NCI-H1436 treated with DMSO at 0.1 percent for 48 hours (cell line): ENCODE measurements around the gene PPP6R3.
"Not testable (repeated sequence)": the region's sequence is repeated elsewhere in the genome, so short reads cannot be mapped to it uniquely, and the experiment has no call there.

Source experiments
- DNase-seq: peaks from one replicate; lab custom pipeline; 2025; lab: John Stamatoyannopoulos, UW

PPP6R3 gene

DNA sequence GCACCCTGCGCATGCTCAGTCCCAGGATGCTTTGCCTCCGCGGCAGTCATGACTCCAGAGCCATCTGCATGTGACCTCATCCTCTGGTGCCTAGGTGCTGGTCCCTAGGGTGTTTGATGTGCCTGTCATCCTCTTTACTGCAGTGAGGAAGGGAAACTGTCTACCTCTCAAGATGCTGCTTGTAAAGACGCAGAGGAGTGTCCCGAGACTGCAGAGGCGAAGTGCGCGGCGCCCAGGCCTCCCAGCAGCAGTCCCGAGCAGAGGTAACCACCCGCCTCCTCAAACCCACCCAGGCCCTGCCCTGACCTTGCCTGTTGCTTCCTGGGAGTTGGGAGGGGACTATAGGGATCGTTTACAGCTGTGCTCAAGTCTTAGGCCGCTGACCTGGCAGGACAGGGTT is 149.2 kb downstream of the PPP6R3 start:
- no peak for DNase-seq

DNA sequence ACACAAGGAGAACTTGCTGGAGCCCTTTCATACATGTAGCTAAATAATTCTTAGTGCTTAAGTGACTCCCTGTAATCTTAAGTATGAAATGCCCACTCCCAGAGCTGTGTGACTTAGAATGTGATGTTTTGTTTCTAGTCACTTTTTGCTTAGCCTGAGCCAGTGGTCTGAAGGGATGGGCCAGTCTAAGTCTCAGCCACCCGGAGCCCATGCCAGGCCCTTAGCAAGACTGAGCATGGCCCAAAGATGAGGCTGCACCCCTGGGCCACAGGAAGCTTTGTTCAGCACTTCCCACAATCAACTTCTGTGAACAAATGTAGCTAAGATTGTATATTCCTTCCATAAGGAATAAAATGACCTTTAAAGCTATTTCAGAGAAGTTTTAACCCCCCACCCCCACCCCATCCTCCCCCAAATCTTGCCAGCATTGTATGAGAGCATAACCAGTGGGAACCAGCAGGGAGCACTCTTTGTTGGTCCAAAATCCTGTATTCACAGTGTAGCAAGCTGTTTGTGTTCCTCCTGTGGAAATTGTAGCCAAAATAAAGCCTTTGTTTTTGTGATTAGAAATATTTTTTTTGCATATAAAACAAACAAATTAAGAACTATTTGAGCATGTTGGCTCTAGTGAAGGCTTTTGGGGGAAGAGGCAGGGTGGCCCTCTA is 150.0 kb downstream of the PPP6R3 start:
- DNase-seq: no peak

DNA sequence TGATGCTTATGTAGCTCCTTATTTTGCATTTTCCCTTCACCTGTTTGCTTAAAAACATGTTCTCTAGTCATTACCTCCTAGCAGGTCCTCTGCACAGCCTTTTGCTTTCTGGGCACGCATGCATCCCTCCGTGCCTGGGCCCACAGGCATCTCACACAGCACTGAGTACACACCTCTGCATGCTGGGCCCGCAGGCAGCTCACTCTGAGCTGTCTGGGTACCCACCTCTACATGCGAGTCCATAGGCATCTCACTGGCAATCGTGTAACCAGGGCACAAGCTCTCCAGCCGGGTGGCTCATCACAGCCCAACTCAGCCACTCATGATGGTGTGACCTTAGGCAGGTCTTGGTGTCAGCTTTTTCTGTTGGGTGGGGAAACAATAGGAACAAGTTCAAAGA is 155.1 kb downstream of the PPP6R3 start:
- no peak for DNase-seq

DNA sequence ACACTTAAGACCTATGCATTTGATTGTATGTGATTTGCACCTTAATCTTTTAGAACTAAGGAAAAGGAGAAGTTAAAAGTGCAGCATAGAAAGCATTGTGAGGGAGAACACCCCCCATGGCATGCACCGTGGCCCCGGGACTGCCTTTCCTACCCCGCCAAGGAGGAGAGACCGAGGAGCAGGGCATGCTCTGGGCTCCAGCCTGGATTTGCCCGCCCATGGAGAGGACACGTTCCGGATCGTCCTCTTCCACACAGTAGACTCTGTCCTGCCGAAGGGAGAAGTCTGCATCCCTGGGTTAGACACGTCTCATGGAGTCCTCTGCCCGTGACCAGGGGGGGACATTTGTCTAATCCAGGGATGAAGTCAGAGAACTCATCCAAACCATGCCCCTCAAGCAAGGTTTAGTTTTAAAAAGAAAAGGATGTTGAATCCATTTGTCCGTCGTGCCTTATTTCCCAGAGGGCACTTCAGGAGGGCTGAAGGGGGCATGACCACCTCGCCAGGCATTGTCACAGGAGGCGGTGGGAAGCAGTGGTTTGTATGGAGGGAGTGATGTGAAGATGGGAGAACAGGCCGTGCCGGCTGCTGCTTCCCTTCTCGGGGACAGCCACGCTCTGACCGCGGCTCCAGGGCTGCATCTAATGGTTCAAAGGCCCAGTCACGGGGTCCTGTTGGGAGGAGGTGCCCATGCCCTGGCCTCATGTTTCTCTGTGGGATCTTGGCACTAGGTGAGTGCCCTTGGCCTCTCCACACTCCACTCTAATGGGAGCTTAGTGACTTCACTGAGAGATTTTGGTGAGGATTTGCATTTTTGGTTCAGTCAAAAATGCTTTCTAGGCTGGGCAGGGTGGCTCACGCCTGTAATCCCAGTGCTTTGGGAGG is 157.6 kb downstream of the PPP6R3 start:
- DNase-seq: no peak

DNA sequence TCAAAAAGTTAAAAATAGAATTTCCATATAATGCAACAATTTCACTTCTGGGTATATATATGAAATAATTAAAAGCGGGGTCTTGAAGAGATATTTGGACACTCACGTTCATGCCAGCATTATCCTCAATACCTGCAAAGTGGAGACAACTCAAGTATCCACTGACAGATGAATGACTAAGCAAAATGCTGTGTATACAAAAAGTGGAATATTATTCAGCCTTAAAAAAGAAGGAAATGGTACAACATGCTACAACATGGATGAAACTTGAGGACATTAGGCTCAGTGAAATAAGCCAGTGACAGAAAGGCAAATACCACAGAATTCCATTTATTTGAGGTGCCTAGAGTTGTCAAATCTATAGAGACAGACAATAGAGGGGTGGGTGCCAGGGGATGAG is 161.3 kb downstream of the PPP6R3 start:
- no peak for DNase-seq

DNA sequence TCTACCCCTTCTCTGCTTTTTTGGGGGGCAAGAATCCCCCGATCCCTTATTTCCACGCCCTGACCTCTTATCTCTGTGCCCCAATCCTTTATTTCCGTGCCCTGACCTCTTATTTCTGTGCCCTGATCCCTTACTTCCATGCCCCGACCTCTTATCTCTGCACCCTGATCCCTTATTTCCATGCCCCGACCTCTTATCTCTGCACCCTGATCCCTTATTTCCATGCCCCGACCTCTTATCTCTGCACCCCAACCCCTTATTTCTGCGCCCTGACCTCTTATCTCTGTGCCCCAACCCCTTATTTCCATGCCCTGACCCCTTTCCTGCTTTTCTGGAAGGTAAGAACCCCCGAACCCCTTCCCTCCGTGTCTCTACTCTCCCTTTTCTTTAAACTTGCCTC is 163.2 kb downstream of the PPP6R3 start:
- DNase-seq: not testable (repeated sequence)

DNA sequence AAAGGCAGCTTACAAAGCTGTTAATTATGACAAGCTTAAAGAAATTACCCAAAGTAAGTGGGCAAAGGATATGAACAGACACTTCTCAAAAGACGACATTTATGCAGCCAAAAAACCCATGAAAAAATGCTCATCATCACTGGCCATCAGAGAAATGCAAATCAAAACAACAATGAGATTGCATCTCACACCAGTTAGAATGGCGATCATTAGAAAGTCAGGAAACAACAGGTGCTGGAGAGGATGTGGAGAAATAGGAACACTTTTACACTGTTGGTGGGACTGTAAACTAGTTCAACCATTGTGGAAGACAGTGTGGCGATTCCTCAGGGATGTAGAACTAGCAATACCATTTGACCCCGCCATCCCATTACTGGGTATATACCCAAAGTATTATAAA is 164.5 kb downstream of the PPP6R3 start:
- not testable (repeated sequence) for DNase-seq

DNA sequence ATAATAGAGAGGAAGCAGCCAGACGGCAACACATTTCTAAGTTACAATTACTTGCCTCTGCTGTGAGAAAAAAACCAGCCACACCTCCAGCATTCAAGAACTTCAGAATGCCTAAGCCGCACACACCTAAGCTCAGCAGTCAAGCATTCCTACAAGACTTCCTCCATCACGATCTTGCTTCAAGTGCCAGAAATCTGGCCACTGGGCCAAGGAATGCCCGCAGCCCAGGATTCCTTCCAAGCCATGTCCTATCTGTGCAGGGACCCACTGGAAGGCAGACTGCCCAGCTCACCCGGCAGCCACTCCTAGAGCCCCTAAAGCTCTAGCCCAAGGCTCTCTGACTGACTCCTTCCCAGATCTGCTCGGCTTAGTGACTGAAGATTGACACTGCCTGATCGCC is 165.7 kb downstream of the PPP6R3 start:
- not testable (repeated sequence) for DNase-seq

DNA sequence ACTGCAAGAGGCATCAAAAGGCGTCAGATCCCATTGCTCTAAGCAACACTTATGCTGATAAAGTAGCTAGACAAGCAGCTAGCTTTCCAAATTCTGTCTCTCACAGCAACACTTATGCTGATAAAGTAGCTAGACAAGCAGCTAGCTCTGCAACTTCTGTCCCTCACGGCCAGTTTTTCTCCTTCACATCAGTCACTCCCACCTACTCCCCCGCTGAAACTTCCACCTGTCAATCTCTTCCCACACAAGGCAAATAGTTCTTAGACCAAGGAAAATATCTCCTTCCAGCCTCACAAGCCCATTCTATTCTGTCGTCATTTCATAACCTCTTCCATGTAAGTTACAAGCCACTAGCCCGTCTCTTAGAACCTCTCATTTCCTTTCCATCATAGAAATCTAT is 168.3 kb downstream of the PPP6R3 start:
- not testable (repeated sequence) for DNase-seq

DNA sequence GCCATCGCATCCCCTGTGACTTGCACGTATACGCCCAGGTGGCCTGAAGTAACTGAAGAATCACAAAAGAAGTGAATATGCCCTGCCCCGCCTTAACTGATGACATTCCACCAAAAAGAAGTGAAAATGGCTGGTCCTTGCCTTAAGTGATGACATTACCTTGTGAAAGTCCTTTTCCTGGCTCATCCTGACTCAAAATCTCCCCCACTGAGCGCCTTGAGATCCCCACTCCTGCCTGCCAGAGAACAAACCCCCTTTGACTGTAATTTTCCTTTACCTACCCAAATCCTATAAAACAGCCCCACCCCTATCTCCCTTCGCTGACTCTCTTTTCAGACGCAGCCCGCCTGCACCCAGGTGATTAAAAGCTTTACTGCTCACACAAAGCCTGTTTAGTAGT is 171.8 kb downstream of the PPP6R3 start:
- not testable (repeated sequence) for DNase-seq

DNA sequence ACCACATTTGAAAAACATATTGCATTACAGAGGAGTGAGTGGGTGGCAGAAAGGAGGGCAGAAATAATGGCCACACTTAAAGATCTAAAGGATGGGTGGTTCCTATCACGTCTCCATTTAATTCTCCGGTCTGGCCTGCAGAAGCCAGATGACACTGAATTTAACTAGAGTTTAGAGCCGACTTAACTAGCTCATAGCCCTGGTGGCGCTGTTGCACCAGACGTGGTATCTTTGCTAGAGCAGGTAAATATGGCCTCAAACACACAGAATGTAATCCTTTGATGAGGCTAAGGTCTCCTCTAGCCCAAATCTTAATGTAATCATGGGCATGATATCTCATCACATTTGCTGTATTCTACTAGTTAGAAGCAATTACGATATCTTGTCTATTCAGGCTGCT is 172.2 kb downstream of the PPP6R3 start:
- DNase-seq: no peak

DNA sequence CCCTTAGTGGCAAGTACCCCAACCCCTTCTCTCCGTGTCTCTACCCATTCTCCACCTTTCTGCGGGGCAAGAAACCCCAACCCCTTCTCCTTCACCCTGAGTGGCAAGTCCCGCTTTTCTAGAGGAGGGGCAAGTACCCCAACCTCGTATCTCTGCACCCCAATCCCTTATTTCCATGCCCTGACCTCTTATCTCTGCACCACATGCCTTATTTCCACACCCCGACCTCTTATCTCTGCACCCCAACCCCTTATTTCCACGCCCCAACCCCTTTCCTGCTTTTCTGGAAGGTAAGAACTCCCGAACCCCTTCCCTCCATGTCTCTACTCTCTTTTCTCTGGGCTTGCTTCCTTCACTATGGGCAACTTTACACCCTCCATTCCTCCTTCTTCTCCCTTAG is 174.1 kb downstream of the PPP6R3 start:
- not testable (repeated sequence) for DNase-seq

DNA sequence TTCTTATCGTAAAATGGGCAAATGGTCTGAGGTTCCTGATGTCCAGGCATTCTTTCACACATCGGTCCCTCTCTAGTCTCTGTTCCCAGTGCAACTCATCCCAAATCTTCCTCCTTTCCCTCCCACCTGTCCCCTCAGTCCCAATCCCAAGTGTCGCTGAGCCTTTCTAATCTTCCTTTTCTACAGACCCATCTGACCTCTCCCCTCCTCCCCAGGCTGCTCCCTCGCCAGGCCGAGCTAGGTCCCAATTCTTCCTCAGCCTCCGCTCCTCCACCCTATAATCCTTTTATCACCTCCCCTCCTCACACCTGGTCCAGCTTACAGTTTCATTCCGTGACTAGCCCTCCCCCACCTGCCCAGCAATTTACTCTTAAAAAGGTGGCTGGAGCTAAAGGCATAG is 174.6 kb downstream of the PPP6R3 start:
- not testable (repeated sequence) for DNase-seq

DNA sequence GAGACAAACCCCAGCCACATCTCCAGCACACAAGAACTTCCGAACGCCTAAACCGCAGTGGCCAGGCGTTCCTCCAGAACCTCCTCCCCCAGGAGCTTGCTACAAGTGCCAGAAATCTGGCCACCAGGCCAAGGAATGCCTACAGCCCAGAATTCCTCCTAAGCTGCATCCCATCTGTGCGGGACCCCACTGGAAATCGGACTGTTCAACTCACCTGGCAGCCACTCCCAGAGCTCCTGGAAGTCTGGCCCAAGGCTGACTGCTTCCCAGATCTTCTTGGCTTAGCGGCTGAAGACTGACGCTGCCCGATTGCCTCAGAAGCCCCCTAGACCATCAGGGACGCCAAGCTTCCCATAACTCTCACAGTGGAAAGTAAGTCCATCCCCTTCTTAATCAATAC is 175.3 kb downstream of the PPP6R3 start:
- not testable (repeated sequence) for DNase-seq

DNA sequence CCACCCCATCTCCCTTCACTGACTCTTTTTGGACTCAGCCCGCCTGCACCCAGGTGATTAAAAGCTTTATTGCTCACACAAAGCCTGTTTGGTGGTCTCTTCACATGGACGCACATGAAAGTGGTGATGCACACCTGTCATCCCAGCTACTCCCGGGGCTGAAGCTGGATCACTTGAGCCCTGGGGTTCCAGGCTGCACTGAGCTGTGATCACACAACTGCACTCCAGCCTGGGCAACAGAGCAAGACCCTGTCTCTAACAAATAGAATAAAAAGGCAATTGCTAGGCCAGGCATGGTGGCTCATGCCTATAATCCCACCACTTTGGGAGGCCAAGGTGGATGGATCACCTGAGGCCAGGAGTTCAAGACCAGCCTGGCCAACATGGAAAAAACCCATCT is 178.8 kb downstream of the PPP6R3 start:
- DNase-seq: not testable (repeated sequence)

DNA sequence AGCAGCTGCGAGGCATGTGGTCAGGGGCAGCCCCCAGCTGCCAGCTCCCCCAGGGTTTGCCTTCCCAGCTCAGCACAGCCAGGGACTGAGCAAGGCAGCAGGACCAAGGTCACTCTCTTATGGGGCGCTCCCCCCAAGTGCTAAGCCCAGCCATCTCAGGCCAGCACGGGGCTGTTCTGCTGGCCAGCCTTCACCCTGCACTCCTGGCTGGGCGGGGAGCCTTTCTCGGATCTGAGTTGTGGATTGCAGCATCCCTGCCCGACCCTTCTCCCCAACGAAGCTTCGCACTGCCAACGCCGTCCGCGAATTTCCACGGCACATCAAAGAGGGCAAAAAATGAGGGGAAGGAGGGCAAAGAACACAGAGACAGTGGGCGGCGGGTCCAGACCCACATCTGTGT is 181.3 kb downstream of the PPP6R3 start:
- no peak for DNase-seq

DNA sequence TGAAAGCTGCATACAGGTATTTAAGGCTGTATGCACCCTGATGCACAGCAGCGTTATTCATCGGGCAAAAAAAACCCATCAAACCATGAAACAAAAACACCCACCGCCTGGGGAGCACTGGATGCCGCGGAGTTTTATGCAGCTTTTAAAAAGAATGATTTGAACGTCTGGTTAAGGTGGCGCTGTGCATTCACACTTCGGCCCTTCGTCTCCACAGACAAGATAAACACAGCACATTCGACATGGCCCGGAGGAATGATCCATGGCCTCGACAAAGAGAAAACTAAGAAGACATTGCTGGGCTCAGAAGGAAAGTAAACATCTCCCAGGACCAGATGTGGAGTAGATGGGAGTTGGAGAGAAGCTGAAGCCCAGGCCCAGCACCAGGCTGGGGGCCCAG is 183.0 kb downstream of the PPP6R3 start:
- DNase-seq: no peak

DNA sequence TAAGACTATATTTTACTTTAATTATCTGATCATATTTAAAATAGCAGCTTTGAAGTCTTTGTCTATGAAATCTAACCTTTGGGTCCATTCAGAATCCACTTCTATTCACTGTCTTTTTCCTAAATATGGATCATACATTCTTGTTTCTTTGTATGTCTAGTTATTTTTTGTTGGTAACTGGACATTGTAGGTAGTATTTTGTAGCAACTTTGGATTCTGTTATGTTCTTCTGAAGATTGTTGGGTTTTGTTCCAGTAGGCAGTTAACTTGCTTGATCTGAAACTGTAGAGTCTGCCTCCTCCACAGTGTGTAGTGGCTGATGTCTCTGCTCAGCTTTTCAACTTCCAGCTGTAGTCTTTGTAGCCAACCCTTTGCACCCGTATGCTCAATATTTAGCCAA is 186.3 kb downstream of the PPP6R3 start:
- DNase-seq: no peak

DNA sequence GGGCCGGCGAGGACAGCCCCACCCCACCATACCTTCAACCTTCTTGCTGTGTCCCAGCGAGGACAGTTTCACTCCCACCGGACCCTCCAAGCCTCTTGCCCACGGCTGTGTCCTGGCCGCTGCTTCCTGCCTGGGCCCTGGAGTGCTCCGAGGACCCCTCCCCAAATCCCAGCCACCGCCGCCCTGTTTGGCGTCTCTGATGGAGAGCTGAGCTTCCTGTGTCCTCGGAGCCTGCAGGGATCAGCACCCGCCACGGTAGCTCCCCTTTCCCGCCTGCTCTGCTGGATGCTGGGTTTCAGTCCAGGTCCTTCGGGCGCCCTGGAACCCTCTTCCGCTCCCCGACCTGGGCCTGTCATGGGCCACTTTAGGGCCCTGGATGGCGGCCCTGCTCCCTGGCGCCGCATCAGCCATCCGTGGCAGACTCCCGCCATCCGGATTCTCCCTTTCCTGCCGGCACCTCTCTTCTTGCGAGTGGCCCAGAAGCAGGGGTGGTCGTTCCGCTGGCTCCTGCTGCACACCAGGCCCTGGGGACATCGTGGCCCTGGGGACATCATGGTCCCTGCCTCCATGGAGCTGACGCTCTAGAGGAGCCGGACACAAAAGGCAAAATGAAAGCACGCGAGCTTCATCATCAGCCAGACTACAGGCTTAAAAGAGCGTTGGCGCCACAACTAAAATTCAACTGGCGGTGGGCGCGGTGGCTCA is 189.5 kb downstream of the PPP6R3 start:
- no peak for DNase-seq

DNA sequence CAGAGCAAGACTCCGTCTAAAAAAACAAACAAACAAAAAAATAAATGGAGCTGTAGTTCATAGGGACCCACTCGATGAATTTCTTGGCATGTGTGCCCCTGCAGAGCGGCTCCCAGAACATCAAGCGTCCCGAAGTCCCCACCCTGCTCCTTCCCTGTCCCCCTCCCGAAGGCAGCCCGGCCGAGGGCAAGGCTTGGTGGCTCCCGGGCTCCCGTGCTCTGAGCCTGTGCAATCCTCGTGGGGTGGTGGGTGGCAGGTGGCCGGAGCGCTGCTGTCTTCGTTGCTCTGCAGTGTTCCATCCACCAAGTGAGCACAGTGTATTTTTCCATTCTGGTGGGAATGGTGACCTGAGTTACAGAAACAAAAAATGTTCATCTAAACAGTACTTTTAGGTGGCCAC is 190.2 kb downstream of the PPP6R3 start:
- DNase-seq: no peak

DNA sequence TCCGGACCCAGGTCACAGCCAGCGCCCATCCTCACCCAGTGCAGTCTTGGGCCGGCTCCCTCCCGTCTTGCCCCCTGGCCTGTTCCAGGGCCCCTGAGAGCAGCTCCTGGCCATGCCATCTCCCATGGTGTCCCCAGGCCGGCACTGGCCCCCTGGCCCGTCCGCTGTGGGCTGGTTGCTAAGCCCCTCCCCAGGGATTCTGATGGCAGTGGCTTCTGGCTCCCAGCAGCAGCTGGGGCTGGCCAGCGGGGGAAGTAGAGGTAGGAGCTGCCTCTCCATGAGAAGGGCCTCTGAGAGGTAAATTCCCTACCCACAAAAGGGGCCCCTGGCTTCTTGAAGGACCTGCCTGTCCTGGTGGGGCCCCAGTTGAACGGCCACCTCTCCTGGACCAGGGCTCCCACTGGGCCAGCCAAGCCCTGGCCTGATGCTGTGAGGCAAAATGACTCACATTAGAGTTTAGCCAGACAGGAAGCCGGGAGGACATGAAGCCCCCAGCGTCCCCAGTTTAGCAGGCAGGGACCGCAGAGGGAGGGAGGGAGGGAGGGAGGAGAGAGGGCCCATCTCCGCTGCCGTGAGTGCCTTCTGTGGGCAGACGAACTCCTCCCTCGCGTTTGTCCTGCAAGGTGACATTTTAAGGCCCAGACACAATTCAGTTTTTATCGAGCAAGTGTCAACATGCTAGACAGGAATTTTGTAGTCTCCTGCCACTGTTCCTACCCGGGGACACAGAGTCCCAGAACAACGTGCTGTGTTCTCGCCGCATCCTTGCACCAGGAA is 190.8 kb downstream of the PPP6R3 start:
- no peak for DNase-seq
